WTC11 (cell line): ENCODE data around the gene DCLK1.

Source experiments
- CBFB ChIP-seq: sonication (generic); formaldehyde crosslinking; IDR thresholded peaks from 2 replicates; pipeline ENCODE4 v1.8.1; 2022; ENCODE audit warnings: mild to moderate bottlenecking, low read depth, missing genetic modification reagents
- ESRRA ChIP-seq: sonication (generic); formaldehyde crosslinking; IDR thresholded peaks from 2 replicates; pipeline ENCODE4 v1.8.1; 2022; ENCODE audit warnings: mild to moderate bottlenecking, missing genetic modification reagents, borderline replicate concordance
- FOXP1 ChIP-seq: sonication (generic); formaldehyde crosslinking; IDR thresholded peaks from 2 replicates; pipeline ENCODE4 v1.8.0; 2022; ENCODE audit warnings: missing genetic modification reagents, mild to moderate bottlenecking, moderate library complexity, borderline replicate concordance
- GABPB1 ChIP-seq: sonication (generic); formaldehyde crosslinking; IDR thresholded peaks from 2 replicates; pipeline ENCODE4 v1.8.1; 2023; ENCODE audit warnings: mild to moderate bottlenecking, missing genetic modification reagents
- TF ChIP-seq, protein P1 (sequence below): fragments of 200-600 bp; IDR thresholded peaks from 2 replicates; pipeline ENCODE4 v1.8.0; 2022; ENCODE audit warnings: antibody characterized with exemption
- TF ChIP-seq, protein P2 (sequence below): sonication (generic); formaldehyde crosslinking; IDR thresholded peaks from 2 replicates; pipeline ENCODE4 v1.8.1; 2023; ENCODE audit warnings: mild to moderate bottlenecking, missing genetic modification reagents, moderate library complexity
- TF ChIP-seq, protein P3 (sequence below): sonication (generic); formaldehyde crosslinking; IDR thresholded peaks from 2 replicates; pipeline ENCODE4 v1.8.1; 2023; ENCODE audit warnings: mild to moderate bottlenecking, missing genetic modification reagents, moderate library complexity
- TF ChIP-seq, protein P4 (sequence below): sonication (generic); formaldehyde crosslinking; IDR thresholded peaks from 2 replicates; pipeline ENCODE4 v1.8.0; 2023; ENCODE audit warnings: missing genetic modification reagents
- TF ChIP-seq, protein P5 (sequence below): sonication (generic); formaldehyde crosslinking; IDR thresholded peaks from 2 replicates; pipeline ENCODE4 v1.8.0; 2022; ENCODE audit warnings: mild to moderate bottlenecking, missing genetic modification reagents

DNA sequence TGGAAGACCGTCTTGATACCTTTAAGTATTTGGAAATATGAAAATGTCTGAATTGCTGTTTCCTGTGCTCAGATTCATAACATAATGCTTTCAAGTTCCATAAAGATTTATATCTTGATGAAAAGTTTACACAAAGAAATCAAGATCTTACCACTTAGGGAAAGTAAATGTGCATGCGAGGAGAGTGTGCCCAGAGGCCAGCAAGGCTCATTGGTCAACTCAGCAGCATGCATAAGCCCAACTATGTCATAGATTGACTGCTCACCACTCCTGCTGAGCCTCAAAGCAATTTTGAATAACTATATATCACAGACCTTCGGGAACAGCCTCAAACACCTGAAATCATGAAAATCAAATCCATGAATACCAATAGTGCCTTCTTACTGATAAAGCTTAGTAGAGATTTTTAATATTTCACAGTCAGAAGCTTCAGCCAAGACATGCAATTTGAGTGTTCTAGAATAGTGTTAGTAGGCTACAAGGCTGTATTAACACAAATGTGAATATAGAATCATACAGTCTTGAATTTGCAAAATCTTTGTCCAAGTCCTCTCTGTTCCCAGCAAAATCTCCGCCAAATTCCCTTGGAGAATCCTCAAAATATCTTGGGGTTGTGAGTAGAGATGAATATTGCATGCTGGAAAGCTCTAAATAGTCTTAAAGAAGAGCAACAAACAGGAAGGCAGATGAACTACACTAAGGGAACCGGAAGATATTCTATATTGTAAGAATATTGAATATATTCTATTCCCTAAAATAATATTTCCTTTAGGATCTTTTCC is 124.1 kb downstream of the DCLK1 start:
- TF ChIP-seq, protein P1, sequence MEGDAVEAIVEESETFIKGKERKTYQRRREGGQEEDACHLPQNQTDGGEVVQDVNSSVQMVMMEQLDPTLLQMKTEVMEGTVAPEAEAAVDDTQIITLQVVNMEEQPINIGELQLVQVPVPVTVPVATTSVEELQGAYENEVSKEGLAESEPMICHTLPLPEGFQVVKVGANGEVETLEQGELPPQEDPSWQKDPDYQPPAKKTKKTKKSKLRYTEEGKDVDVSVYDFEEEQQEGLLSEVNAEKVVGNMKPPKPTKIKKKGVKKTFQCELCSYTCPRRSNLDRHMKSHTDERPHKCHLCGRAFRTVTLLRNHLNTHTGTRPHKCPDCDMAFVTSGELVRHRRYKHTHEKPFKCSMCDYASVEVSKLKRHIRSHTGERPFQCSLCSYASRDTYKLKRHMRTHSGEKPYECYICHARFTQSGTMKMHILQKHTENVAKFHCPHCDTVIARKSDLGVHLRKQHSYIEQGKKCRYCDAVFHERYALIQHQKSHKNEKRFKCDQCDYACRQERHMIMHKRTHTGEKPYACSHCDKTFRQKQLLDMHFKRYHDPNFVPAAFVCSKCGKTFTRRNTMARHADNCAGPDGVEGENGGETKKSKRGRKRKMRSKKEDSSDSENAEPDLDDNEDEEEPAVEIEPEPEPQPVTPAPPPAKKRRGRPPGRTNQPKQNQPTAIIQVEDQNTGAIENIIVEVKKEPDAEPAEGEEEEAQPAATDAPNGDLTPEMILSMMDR: no peak
- TF ChIP-seq, protein P2, sequence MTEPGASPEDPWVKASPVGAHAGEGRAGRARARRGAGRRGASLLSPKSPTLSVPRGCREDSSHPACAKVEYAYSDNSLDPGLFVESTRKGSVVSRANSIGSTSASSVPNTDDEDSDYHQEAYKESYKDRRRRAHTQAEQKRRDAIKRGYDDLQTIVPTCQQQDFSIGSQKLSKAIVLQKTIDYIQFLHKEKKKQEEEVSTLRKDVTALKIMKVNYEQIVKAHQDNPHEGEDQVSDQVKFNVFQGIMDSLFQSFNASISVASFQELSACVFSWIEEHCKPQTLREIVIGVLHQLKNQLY (CRISPR knock-in tag): no peak
- TF ChIP-seq FOXP1 (CRISPR knock-in tag) (no peak), CBFB (CRISPR knock-in tag) (no peak), GABPB1 (no peak), ESRRA (CRISPR knock-in tag) (no peak)
- TF ChIP-seq, protein P3, sequence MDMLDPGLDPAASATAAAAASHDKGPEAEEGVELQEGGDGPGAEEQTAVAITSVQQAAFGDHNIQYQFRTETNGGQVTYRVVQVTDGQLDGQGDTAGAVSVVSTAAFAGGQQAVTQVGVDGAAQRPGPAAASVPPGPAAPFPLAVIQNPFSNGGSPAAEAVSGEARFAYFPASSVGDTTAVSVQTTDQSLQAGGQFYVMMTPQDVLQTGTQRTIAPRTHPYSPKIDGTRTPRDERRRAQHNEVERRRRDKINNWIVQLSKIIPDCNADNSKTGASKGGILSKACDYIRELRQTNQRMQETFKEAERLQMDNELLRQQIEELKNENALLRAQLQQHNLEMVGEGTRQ (CRISPR knock-in tag): no peak
- TF ChIP-seq, protein P4, sequence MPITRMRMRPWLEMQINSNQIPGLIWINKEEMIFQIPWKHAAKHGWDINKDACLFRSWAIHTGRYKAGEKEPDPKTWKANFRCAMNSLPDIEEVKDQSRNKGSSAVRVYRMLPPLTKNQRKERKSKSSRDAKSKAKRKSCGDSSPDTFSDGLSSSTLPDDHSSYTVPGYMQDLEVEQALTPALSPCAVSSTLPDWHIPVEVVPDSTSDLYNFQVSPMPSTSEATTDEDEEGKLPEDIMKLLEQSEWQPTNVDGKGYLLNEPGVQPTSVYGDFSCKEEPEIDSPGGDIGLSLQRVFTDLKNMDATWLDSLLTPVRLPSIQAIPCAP (CRISPR knock-in tag): no peak
- TF ChIP-seq, protein P5, sequence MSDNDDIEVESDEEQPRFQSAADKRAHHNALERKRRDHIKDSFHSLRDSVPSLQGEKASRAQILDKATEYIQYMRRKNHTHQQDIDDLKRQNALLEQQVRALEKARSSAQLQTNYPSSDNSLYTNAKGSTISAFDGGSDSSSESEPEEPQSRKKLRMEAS (CRISPR knock-in tag): no peak
